Activated CD4-positive, alpha-beta T cell treated with anti-CD3 and anti-CD28 coated beads for 4 hours (primary cell): ENCODE measurements around the gene SEZ6L2.
A peak's percentile ranks its signal among the peaks of the same experiment; 100 is the strongest.
"Not testable (repeated sequence)": the region's sequence is repeated elsewhere in the genome, so short reads cannot be mapped to it uniquely, and the experiment has no call there.

Experiments used
- DNase-seq, 2 donors: peaks; one replicate each; pipeline ENCODE4 v3.0.0-alpha.2; 2020

SEZ6L2 gene

DNA sequence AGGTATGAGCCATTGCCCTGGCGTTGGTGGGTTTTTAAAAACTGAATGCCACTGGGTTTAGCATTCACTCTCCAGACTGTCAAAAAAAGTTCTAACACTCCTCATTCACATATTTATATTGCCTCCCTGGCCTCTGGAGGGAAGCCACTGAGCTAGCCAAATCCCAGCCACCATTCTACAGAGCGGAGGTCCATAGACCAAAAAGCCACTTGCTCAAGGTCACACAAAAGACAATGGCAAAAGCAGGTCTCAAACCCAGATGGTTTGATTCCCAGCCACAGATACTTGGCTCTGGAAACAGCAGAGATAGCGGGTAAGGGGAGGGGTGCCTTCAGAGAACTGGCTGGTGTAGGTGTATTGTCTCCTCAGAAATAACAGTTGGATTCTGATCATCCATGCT, 18.3 kb downstream of the SEZ6L2 start:
- no peak for DNase-seq

DNA sequence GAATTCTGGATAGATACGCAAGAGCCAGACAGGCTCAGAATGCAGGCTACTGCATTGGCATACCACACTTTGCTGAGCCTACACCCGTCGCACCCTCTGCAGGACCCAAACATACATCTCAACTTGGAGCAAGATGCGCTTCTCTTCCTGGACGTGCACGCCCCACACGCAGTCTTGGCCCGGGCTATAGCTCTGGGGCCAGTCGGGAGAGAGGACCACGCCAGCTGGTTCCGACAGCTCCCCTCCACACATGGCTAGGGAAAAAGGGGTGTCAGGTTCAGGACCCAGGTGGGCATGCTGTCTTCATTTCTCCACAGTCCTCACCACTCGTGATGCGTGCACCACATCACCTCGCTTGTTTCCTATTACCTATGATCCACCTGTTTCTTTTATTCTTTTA, 21.2 kb downstream of the SEZ6L2 start:
- DNase-seq, result no peak

GRCh38 chr16:29877266-29877961, 21.9 kb downstream of the SEZ6L2 start:
- peak; percentile 34 to 36 for DNase-seq

- peak; percentile 34 to 41 for DNase-seq
Observed at GRCh38 chr16:29876594-29877249, 22.6 kb downstream of the SEZ6L2 start.

- no peak for DNase-seq
Observed at GRCh38 chr16:29876217-29876593, 23.1 kb downstream of the SEZ6L2 start.

GRCh38 chr16:29875206-29875605, 24.1 kb downstream of the SEZ6L2 start:
- DNase-seq, result no peak

GRCh38 chr16:29873319-29873718, 26.0 kb downstream of the SEZ6L2 start:
- DNase-seq, result no peak

- DNase-seq, result no peak
Observed at GRCh38 chr16:29871822-29872546, 27.4 kb downstream of the SEZ6L2 start.

- not testable (repeated sequence) for DNase-seq
Observed at GRCh38 chr16:29869067-29869466, 30.3 kb downstream of the SEZ6L2 start.

- DNase-seq, result no peak
Observed at GRCh38 chr16:29868396-29869009, 30.8 kb downstream of the SEZ6L2 start.

GRCh38 chr16:29864205-29864604, 35.1 kb downstream of the SEZ6L2 start:
- DNase-seq, result no peak

- DNase-seq, result no peak
Observed at GRCh38 chr16:29863669-29863984, 35.7 kb downstream of the SEZ6L2 start.

- peak; percentile 93 to 95 for DNase-seq
Observed at GRCh38 chr16:29862884-29863668, 36.3 kb downstream of the SEZ6L2 start, which contains the start of gene CDIPT. TSS of gene CDIPT (minus strand) at chr16:29863226. CDS start at chr16:29862857, 369 bp downstream.

- no peak for DNase-seq
Observed at GRCh38 chr16:29862383-29862883, 36.9 kb downstream of the SEZ6L2 start.

DNA sequence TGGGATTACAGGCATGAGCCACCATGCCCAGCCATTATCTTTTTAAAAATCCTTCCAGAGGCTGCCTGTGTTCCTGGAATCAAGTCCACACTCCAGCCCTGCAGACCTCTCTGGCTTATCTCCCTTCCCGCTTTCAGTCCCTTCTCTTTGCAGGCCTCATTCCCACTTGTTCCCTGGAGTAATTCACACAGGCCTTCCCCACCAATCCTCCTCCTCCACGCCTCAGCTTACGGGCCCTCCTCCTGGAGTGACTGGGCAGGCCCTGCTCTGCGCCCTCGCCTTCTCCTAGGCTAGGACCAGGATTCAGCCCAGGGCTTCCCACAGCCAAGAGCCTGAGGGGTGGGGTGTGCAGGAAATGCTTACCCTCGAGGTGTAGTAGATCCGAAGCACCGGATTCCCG, 39.1 kb downstream of the SEZ6L2 start:
- DNase-seq, result no peak

DNA sequence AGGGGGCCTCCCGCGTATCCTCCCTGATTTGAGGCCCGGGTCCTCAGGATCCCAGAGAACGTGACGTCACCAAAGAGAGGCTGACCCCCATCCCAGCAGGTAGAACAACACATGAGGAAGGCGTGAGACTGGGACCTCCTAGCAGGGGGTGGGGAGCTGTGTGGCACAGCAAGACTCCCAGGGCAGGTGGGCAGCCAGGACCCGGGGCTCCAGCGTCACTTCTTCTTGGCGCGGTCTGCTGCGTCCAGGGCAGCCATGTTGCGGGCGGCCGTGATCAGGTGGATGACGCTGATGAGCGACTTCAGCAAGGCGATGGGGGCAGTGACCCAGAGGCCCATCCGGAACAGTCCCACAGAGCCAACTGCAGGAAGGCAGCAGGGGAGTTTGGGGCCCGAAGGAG, 40.4 kb downstream of the SEZ6L2 start:
- no peak for DNase-seq

GRCh38 chr16:29858149-29858849, 41.1 kb downstream of the SEZ6L2 start:
- DNase-seq, result no peak

DNA sequence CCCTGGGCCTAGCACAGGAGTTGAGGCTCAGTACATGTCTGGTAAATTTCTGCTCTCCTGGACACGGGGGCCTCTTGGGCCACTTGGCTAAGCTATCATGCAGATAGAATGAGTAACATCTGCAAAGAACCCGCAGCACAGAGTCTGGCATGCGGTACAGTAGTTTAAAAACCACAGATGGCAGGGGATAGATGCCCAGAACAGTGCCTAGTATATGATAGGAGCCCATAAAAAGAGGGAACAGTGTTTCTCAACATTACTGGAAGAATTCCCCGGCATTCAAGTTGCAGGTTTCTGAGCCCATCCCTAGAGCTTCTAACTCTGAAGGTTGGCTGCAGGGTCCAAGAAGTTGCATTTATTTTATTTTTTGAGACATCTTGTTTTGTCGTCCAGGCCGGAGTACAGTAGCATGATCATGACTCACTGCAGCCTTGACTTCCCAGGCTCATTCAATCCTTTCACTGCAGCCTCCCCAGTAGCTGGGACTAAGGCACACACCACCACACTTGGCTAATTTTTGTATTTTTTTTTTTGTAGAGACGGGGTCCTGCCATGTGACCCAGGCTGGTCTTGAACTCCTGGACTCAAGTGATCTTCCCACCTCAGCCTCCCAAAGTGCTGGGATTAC, 42.1 kb downstream of the SEZ6L2 start:
- DNase-seq, result no peak

DNA sequence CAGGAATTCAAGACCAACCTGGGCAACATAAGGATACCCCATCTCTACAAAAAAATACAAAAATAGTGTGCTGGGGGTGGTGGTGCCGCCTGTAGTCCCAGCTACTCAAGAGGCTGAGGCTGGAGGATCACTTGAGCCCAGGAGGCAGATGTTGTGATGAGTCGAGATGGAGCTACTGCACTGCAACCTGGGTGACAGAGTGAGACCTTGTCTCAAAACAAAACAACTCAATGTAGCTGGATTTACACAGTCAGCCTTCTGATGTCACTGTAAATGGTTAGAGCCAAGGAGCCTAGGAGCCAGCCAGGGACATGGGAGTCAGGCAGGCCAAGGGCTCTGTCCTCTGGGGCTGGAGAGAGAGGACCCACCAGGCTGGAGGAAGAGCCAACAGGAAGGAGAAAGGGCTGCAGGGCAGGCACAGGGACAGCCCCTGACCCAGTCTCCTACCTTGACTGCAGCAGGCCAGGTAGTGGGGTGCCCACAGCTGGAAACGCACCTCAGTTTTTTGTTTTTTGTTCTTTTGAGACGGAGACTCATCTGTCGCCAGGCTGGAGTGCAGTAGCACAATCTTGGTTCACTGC, 44.7 kb downstream of the SEZ6L2 start:
- DNase-seq, result no peak

GRCh38 chr16:29852654-29853053, 46.7 kb downstream of the SEZ6L2 start:
- DNase-seq, result no peak

DNA sequence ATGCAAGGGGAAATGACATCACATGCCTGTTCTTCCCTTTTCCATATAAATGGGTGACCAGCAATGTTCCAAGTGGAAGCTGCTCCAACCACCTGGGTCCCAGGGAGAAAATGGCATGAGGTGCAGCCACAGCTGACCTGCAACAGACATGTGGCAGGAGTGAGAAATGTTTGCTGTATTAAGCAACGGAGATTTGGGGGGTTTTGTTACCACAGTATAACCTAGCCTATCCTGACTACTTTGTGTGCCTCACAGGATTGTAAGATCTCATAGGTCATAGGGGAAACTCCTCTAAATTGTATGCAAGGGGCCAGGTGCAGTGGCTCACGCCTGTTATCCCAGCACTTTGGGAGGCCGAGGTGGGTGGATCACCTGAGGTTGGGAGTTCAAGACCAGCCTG, 48.4 kb downstream of the SEZ6L2 start:
- no peak for DNase-seq
